Caco-2 (cell line): ENCODE data around the gene ZDHHC22. TPM values are rescaled to one million over a fixed set of nuclear protein-coding genes. Genes with fewer than 3 reads are reported as not detected.

ENCODE experiments used
- BruUV-seq: library from RNA; stranded (reverse); fragments of 400-500 nt; replicated peaks from 2 replicates; lab custom pipeline; 2021; lab: Mats Ljungman, UMichigan
- CTCF ChIA-PET: fragments of 300-600 bp; sonication (Branson Sonifier 250); formaldehyde crosslinking; loops from one replicate; lab custom pipeline; 2022; ENCODE audit warnings: antibody characterized with exemption; lab: Charles Lee
- POLR2A ChIA-PET: fragments of 300-600 bp; sonication (Branson Sonifier 250); formaldehyde crosslinking; loops from one replicate; lab custom pipeline; 2022; ENCODE audit warnings: antibody characterized with exemption; lab: Charles Lee
- DNase-seq, 2 experiments: peaks; one replicate each; pipeline versions ENCODE4 v3.0.0 to v3.0.0-alpha.2; 2020 to 2022
- H3K27me3 ChIP-seq: replicated peaks from 2 replicates; pipeline ENCODE4 v1.6.0; 2011; ENCODE audit warnings: low read length; ENCODE audit not compliant: control insufficient read depth, insufficient read depth
- H3K36me3 ChIP-seq: 2 replicates; pipeline ENCODE4 v1.5.1; 2011; ENCODE audit warnings: low read length; ENCODE audit not compliant: control insufficient read depth, insufficient read depth
- H3K4me1 ChIP-seq: fragments of 250-450 bp; sonication (Bioruptor Pico); 2 replicates; pipeline ENCODE4 v1.5.1; 2020; ENCODE audit warnings: mild to moderate bottlenecking
- H3K4me3 ChIP-seq: 2 replicates; pipeline ENCODE4 v1.5.1; 2011; ENCODE audit warnings: low read depth, mild to moderate bottlenecking, control low read depth, low read length
- H3K9me3 ChIP-seq: fragments of 250-450 bp; sonication (Bioruptor Pico); 2 replicates; pipeline ENCODE4 v1.5.1; 2020; ENCODE audit warnings: mild to moderate bottlenecking, moderate library complexity
- H3K27ac Mint-ChIP-seq: one replicate; pipeline ENCODE4 v1.8.0; 2022; ENCODE audit warnings: mixed read lengths; ENCODE audit not compliant: unreplicated experiment
- H3K27me3 Mint-ChIP-seq: one replicate; pipeline ENCODE4 v1.8.0; 2022; ENCODE audit warnings: mixed read lengths; ENCODE audit not compliant: insufficient read depth, unreplicated experiment
- H3K36me3 Mint-ChIP-seq: one replicate; pipeline ENCODE4 v1.8.0; 2022; ENCODE audit warnings: mild to moderate bottlenecking, mixed read lengths; ENCODE audit not compliant: insufficient read depth, unreplicated experiment
- H3K4me1 Mint-ChIP-seq: one replicate; pipeline ENCODE4 v1.8.0; 2022; ENCODE audit warnings: low read depth, mixed read lengths; ENCODE audit not compliant: unreplicated experiment
- H3K4me3 Mint-ChIP-seq: one replicate; pipeline ENCODE4 v1.8.0; 2022; ENCODE audit warnings: mild to moderate bottlenecking, moderate library complexity, mixed read lengths; ENCODE audit not compliant: unreplicated experiment
- H3K9me3 Mint-ChIP-seq: one replicate; pipeline ENCODE4 v1.8.0; 2022; ENCODE audit warnings: mixed read lengths; ENCODE audit not compliant: unreplicated experiment
- intact Hi-C: fragments of 100-400 bp; cut with micrococcal nuclease; formaldehyde crosslinking; loops from one replicate; pipeline ENCODE4 v1.10.0; 2022; ENCODE audit not compliant: unreplicated experiment
- total RNA-seq: library from RNA; stranded (reverse); gene quantifications from 2 replicates; pipeline ENCODE4 v1.2.3, GENCODE V29; 2022
- TF ChIP-seq, protein P1 (sequence below), 2 experiments: fragments of 200-600 bp in 1 of 2; IDR thresholded peaks; 1 replicate in 1 of 2; 2 replicates in 1 of 2; pipeline versions ENCODE4 v1.5.1 to v1.8.0; 2011 to 2022; ENCODE audit warnings: antibody characterized with exemption in 1 of 2, control low read depth in 1 of 2, inconsistent platforms in 1 of 2, low read depth in 1 of 2, low read length in 1 of 2, mild to moderate bottlenecking in 1 of 2, moderate library complexity in 1 of 2; ENCODE audit not compliant: insufficient read depth in 1 of 2, severe bottlenecking in 1 of 2, unreplicated experiment in 1 of 2

ZDHHC22 gene
- total RNA-seq, 1 experiment from 2014 or later, result not detected

DNA sequence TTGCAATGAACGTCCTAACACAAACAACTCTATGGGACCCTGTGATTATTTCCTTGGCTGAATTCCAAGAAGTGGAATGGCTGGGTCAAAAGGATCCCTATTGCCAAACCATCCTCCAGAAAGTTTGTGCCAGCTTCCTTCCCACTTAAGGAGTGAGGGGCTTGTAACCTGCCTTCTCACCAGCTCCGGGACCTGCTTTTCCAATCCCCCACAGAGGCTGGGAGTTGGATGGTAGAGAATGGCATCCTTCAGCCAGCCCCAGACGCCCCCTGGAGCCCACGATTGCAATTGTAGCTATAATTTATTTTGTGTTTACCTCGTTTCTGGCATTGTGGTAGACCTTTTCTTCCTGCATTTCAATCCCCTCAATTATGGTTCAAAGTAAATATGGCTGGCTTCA lies 9.7 kb upstream of the ZDHHC22 start:
- POLR2A ChIA-PET, result no interaction called here
- no TSS peak for BruUV-seq
- intact Hi-C loops, result loop anchor here (1.0 kb wide), 1 partner anchor 279 kb away; no protein-coding TSS in a partner anchor

DNA sequence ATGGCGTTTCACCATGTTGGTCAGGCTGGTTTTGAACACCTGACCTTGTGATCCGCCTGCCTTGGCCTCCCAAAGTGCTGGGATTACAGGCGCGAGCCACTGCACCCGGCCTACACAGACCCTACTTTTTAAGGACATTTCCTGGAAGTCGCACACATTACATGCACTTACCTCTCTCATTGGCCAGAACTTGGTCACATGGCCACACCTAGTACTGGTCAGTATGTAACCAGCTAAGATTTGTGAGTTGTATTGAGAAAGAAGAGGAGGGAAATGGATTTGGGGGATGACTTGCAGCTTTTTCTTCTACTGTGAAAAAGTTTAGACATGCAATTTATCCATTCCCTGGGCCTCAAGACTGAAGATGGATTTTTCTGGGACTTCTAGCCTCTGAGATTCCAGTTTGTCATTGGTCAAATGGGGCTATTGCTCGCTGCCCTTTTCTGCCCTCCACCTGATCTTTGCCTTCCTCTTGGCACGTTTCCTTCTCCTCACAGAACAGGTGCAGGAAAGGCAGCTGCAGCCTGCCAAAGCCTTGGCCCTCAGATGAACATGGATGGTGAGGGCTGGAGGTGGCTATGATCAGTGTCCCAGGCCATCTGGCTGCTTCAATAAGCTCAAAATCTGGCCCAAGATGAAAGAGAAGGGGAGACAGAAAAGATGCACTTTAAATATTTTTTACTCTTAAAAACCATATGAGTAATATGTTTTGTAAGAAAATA lies 7.1 kb upstream of the ZDHHC22 start:
- Histone ChIP-seq H3K4me1 (no peaks in the 10 kb centered on the region), H3K36me3 (no peaks in the 10 kb centered on the region), H3K27me3 (no peaks in the 10 kb centered on the region), H3K4me3 (no peak overlapping the region), H3K9me3 (no peaks in the 10 kb centered on the region)
- ChIA-PET CTCF (interaction anchor here (1.3 to 2.1 kb wide), 2 partner anchors 65 to 273 kb away, joined by 3 to 6 read pairs; no protein-coding TSS in a partner anchor), POLR2A (no interaction called here)
- Mint-ChIP-seq H3K27me3 (peaks cover 14% of the 10 kb centered on the region), H3K27ac (no peak overlapping the region), H3K4me1 (no peaks in the 10 kb centered on the region), H3K36me3 (no peaks in the 10 kb centered on the region), H3K9me3 (no peaks in the 10 kb centered on the region), H3K4me3 (no peak overlapping the region)
- BruUV-seq, result no TSS peak
- no peak for DNase-seq
- TF ChIP-seq, protein P1, sequence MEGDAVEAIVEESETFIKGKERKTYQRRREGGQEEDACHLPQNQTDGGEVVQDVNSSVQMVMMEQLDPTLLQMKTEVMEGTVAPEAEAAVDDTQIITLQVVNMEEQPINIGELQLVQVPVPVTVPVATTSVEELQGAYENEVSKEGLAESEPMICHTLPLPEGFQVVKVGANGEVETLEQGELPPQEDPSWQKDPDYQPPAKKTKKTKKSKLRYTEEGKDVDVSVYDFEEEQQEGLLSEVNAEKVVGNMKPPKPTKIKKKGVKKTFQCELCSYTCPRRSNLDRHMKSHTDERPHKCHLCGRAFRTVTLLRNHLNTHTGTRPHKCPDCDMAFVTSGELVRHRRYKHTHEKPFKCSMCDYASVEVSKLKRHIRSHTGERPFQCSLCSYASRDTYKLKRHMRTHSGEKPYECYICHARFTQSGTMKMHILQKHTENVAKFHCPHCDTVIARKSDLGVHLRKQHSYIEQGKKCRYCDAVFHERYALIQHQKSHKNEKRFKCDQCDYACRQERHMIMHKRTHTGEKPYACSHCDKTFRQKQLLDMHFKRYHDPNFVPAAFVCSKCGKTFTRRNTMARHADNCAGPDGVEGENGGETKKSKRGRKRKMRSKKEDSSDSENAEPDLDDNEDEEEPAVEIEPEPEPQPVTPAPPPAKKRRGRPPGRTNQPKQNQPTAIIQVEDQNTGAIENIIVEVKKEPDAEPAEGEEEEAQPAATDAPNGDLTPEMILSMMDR (IDR thresholded peaks at IDR 0.05; ENCODE audit: insufficient read depth in 1 of 2, low read depth in 1 of 2, low read length in 1 of 2, severe bottlenecking in 1 of 2, unreplicated experiment in 1 of 2), result no peak
- intact Hi-C loops, result no loop called here

More for the DNA sequence above, 9.7 kb upstream of the ZDHHC22 start:
- H3K4me3 ChIP-seq, result no peak overlapping the region
- Mint-ChIP-seq H3K4me3 (no peak overlapping the region), H3K27ac (no peak overlapping the region), H3K4me1 (no peaks in the 10 kb centered on the region), H3K36me3 (no peaks in the 10 kb centered on the region), H3K27me3 (peaks cover 10% of the 10 kb centered on the region), H3K9me3 (no peaks in the 10 kb centered on the region)
- no peaks in the 10 kb centered on the region for H3K9me3 ChIP-seq
- H3K36me3 ChIP-seq, result no peaks in the 10 kb centered on the region
- no peaks in the 10 kb centered on the region for H3K27me3 ChIP-seq
- CTCF ChIA-PET, result interaction anchor here (0.6 to 3.5 kb wide), 24 partner anchors 9 to 441 kb away, joined by 3 to 68 read pairs (median 4); partner anchors contain the start of genes CIPC, SAMD15, TMED8 and TMEM63C
- peak in 1 of 2 experiments; percentile 48 for DNase-seq
- H3K4me1 ChIP-seq, result no peaks in the 10 kb centered on the region
- TF ChIP-seq, protein P1 (IDR thresholded peaks at IDR 0.05; ENCODE audit: insufficient read depth in 1 of 2, low read depth in 1 of 2, low read length in 1 of 2, severe bottlenecking in 1 of 2, unreplicated experiment in 1 of 2), result peak; percentile 56 to 75

DNA sequence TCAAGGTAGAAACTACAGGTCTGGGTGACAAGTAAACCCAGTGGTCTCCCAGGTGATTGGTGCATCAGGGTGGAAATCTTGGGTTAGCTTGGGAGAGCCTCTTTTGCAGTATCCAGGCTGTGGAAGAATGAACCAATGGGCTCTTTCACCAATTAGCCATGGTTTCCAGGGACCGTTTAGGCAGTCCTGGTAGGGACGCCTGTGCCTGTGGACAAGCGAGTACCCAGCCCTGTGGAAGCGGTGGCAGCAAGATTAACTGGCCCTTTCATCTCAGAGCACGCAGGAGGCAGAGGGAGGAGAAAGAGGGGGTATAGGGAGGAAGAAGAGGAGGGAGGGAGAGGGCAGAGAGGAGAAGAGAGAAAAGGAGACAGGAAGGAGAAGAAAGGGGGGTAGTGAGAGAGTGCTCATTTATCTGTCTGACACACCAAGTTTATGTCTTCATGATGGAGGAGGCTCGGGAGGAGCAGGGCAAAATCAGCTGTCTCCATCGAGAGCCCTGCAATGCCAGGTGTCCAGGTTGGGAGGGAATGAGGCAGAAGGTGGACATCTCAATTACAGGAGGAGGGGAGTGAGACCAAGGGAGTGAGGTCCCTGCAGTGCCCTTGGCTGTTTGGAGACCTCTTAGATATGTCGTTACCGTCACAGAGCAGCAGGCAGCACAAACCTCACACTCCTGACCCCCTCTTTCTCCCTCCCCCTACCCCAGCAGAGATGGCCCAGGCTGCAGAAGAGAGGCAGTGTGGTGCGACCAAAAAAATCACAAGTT lies 4.6 kb upstream of the ZDHHC22 start:
- no peak for DNase-seq
- Histone ChIP-seq H3K27me3 (peaks cover 3% of the 10 kb centered on the region), H3K4me3 (no peak overlapping the region), H3K36me3 (no peaks in the 10 kb centered on the region), H3K4me1 (no peaks in the 10 kb centered on the region), H3K9me3 (no peaks in the 10 kb centered on the region)
- TF ChIP-seq, protein P1 (IDR thresholded peaks at IDR 0.05; ENCODE audit: insufficient read depth in 1 of 2, low read depth in 1 of 2, low read length in 1 of 2, severe bottlenecking in 1 of 2, unreplicated experiment in 1 of 2), result no peak
- no peaks in the 10 kb centered on the region for H3K36me3 Mint-ChIP-seq
- ChIA-PET POLR2A (interaction anchor here (0.7 kb wide), 1 partner anchor 13 kb away, joined by 3 read pairs; no protein-coding TSS in a partner anchor), CTCF (no interaction called here)
- H3K27ac Mint-ChIP-seq, result no peak overlapping the region
- H3K4me3 Mint-ChIP-seq, result no peak overlapping the region
- peaks cover 23% of the 10 kb centered on the region for H3K27me3 Mint-ChIP-seq
- intact Hi-C loops, result no loop called here
- no TSS peak for BruUV-seq
- no peaks in the 10 kb centered on the region for H3K9me3 Mint-ChIP-seq
- no peaks in the 10 kb centered on the region for H3K4me1 Mint-ChIP-seq
